SIG-M5 (cell line): ENCODE results near the gene PON1.

Experiments
- DNase-seq: peaks from one replicate; lab custom pipeline; 2025; lab: John Stamatoyannopoulos, UW

The PON1 gene

GRCh38 chr7:95317546-95317945 is 6.8 kb downstream of the PON1 start:
- DNase-seq = no peak

GRCh38 chr7:95316588-95316987 is 7.7 kb downstream of the PON1 start:
- DNase-seq = no peak

GRCh38 chr7:95312561-95312960 is 11.8 kb downstream of the PON1 start:
- no peak for DNase-seq

DNA sequence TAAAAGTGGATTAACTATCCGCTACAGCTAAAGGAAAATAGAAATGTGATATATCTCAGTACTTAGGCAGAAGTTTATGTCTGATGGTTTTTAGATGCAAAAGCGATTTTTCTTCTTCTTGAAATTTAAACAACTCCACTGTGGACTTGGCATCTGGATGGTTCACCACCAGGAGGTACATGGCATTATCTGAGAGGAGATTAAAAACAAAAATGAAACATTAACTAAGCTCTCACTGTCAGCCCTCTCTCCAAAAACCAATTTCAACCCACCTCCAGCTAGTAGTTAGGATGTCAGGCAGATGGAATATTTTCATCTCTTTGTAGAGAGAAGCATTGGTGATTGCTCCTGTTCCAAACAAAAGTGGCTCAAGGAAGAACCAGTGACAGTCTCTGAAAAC is 12.9 kb downstream of the PON1 start:
- DNase-seq = no peak

DNA sequence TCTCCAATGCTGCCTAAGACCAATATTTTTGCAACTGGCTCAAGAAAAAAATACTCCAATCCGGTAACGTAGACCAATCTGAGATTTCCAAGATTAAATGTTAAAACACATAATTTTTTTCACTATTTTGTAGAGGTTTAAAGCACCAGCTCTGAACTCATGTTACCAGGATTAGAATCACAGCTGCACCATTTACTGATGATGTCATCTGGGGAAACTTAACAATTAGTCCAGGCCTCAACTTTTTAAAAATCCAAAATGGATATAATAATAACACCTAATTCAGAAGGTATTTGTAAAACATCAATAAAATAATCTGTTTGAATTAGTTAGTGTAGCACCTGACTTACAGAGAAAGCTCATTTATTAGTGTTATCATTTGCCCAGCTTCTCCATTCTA is 14.4 kb downstream of the PON1 start:
- no peak for DNase-seq

GRCh38 chr7:95304990-95305389 is 19.3 kb downstream of the PON1 start:
- no peak for DNase-seq

DNA sequence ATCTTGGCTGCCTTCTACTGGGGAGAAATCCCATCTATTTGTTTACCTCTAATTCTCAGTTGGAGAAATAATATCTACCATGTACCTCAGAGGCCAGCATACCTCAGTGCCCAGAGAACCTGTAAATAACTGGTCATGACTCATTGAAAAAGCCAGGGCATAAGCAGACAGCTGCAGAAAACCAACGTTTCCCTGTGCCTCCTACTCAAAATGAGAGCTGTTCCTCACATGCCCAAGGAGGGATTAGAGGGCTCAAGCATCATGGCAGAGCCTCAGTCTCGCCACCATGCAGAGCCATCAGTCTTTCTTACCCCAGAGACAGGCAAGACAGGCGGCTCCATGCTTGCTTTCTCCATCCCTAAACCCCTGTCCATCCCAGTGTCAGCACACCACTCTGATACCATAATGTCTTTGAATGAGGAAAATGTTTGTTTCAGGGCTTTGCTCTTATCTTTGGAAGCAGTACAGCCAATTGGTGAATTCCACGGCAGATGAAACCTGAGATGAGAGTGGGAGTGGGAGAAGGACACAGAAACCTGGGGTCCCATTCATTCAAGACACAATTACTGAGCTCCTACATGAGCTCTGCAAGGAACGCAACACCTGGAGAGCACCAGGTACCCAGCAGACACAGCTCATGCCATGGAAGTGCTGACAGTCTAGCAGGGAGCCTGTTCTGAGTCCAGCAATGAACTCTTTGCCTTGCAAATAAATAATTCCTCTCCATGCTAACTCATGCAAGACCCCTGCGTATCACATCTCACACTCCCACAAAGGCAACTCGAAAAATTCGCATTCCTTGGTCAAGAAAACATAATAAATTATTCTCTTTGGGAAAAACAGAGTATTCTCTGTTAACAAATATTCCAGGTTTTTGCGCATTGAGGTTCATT is 21.1 kb downstream of the PON1 start:
- DNase-seq = no peak

DNA sequence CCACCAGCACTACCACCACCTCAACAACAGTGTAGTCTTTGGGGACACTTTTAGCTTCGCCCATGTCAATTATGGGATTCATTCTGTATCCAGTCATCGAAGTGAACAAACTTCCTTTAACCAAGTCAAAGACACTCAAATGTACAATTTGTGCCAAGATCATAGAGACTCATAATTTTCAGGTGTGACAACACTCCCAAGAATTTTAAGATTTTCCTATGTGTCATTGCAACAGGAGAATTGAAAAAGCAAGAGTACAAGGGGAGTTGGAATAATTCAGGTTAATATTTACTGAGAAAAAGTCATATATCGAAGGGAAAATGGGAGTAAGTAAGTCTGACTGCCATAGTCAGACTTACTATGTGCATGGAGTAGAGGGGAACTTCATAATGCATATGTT is 26.2 kb downstream of the PON1 start:
- no peak for DNase-seq

DNA sequence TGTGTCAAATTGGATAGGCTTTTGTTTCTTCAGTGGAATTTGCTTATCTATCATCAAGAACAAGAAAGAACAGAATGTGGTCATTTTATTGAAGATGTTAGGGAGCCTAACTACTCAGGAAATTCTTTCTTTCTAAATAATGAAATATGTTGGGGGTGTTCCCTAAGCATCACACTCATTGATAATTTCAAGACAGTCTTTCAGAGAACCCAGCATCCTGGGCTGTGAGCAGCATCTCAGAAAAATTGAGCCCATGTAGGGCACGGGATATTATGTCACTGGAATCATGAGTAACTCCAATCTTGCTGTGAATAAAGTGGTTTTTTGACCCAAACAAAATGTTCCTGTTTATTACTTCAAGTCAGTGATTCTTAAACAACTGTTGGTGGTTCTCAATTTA is 27.3 kb downstream of the PON1 start:
- DNase-seq = no peak

DNA sequence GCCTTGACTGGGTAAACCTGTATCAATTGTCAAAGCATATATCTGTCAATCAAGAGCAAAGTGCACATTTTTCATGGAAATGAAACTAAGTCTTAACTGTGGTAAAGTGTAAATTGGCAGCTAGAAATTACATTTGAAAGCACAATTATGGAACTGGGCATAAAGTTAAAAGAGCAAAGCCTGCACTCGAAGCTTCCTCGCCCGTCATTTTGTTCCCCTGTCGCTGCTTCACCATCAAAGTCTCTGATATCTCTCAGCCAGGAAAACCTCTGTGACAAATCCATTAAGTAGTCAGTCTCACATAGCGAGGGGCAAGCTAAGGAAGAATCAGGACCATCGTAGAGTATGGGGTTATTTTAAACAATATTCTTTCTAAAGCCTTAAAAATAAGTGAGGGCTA is 27.9 kb downstream of the PON1 start:
- DNase-seq = no peak

DNA sequence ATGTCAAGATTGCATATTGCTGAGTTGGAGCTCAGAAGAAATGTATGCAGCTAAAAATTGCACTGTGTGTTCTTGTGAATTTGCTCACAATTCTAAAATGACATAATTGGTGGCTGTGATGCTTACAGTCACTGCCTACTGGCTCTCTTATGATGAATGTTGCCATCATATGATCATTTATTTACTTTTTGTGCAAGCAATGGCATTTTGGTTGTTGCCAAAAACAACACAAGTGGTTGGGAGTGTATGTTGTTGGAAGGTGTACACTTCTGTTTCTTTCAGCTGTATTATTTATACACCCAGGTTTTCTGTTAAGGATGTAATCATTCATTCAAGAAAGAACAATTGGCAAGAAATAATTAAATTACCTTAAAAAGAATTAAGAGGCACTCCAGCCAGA is 28.9 kb downstream of the PON1 start:
- no peak for DNase-seq

DNA sequence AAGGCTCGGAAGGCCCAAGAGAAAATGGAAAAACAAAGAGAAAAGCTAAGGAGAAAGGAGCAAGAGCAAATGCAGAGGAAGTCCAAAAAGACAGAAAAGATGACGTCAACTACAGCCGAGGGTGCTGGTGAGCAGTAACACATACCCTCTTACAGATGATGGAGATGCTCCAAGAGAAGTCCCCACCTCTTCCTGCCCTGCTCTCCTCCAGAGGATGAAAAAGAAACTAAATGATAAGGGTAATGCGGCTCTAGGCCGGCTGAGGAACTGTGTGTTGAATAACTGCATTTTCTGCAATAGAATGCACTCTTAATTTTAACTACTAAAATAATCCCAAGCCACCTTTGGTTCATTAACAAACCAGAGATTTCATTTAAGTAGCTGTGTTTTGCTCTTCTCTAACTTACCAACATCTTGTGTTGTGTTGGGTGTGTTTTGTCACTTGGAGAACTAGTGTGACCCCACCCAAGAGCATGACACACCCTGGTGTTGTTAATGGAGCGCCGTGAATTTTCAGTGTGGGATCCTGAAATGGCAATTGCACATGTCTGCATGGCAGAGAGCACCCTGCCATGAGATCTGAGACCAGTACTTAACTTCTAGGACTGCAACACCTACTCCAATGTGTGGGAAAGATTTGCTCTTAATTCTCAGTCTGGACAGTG is 34.0 kb downstream of the PON1 start:
- DNase-seq = no peak

DNA sequence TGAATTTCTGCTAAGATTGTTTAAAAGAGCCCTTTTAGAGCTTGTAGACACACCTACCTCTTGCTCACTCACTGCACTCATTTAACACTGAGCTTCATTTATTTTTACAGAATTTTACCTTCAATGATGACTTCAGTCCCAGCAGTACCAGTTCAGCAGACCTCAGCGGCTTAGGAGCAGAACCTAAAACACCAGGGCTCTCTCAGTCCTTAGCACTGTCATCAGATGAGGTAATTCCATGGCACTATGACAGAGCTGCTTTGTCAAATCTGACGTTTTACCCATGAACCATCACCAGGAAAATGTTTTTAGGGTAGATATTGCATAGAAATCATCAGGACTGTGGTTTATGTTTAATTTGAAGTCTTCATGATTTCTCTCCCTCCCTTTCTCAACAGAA is 38.2 kb downstream of the PON1 start:
- no peak for DNase-seq

DNA sequence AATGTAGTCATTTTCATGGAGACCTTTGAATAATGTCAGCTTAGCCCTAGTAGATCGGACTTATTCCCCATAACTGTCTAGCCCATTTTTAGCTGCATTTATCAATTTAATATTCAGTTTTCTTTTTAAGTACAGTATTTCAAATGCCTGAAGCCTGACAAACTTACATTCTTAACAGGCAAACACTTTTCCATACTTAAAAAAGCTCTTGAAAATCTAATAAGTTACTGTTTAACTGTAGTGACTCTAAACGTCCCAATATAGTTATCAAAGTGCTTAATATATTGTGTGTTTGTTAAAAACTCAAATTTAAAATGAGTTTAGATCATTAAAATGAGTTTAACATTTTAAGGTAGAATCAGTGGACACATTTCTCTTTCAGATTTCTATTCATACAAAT is 44.9 kb downstream of the PON1 start:
- no peak for DNase-seq

DNA sequence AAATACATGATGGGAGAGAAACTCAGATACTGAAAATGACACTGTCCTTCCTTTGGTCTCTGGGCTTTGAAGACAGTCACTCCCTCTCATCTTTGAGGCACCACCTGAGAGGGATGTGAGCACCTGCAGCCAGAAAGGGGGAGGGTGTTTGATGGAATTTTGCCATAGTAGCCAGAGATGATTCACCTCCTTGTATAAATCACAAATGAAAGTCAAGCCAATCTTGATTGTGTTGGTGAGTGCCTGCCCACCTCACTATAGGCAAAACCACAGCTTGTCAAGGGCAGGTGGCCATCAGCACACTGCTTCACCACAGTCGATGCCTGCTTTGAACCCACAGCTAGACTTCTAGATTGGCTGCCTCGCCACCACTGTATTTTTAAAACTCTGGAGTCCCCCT is 48.2 kb downstream of the PON1 start:
- DNase-seq = no peak

DNA sequence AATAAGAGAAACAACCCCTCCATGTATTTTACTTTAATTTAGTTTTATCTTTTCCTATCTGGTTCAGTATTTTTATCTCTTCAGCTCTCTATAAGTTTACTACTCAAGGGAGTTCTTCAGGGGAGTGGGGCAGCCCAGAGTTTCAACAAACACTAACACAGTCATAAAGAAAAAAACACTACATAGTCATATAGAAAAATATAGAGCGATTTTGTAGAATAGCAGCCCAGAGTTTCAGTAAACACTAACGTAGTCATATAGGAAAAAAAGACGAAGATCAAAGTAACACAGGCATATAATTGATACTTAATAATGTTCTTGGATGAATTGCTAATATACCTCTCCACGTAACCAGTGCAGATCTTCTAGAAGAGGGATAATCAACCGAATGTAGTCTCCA is 54.7 kb downstream of the PON1 start:
- DNase-seq = no peak

GRCh38 chr7:95267754-95268153 is 56.6 kb downstream of the PON1 start:
- DNase-seq = no peak

- no peak for DNase-seq
Measured at GRCh38 chr7:95265634-95266033, 58.7 kb downstream of the PON1 start.

GRCh38 chr7:95264363-95264891 is 59.9 kb downstream of the PON1 start:
- DNase-seq = no peak

- no peak for DNase-seq
Measured at GRCh38 chr7:95263785-95264362, 60.5 kb downstream of the PON1 start.

- DNase-seq = no peak
Measured at GRCh38 chr7:95262875-95263274, 61.5 kb downstream of the PON1 start.

- DNase-seq = no peak
Measured at GRCh38 chr7:95261895-95262415, 62.4 kb downstream of the PON1 start.

- no peak for DNase-seq
Measured at GRCh38 chr7:95255691-95256090, 68.6 kb downstream of the PON1 start.
